GM06990 (cell line): ENCODE measurements around the gene ACTRT2.

ENCODE experiments used
- DNase-seq: peaks from one replicate; pipeline ENCODE4 v3.0.0-alpha.2; 2011; ENCODE audit not compliant: insufficient read length; ENCODE audit errors: extremely low read depth
- H3K27me3 ChIP-seq: replicated peaks from 2 replicates; pipeline ENCODE4 v1.6.0; 2011; ENCODE audit warnings: low read length; ENCODE audit not compliant: control insufficient read depth, insufficient read depth
- H3K36me3 ChIP-seq: 2 replicates; pipeline ENCODE4 v1.5.1; 2011; ENCODE audit warnings: low read length; ENCODE audit not compliant: control insufficient read depth, insufficient read depth
- H3K4me3 ChIP-seq: replicated peaks from 2 replicates; pipeline ENCODE4 v1.5.1; 2011; ENCODE audit warnings: low read depth, mild to moderate bottlenecking, control low read depth, low read length
- CTCF ChIP-seq: IDR thresholded peaks from 2 replicates; pipeline ENCODE4 v1.5.1; 2011; ENCODE audit warnings: low read length, control low read depth, mild to moderate bottlenecking, inconsistent platforms; ENCODE audit not compliant: insufficient read depth, poor library complexity, severe bottlenecking

ACTRT2 gene

GRCh38 chr1:2999138-2999537 lies 22.1 kb upstream of the ACTRT2 start:
- Histone ChIP-seq H3K27me3 (no peaks in the 10 kb centered on the region), H3K36me3 (no peaks in the 10 kb centered on the region), H3K4me3 (no peak overlapping the region)
- DNase-seq = no peak
- TF ChIP-seq CTCF = no peak

GRCh38 chr1:2999571-2999970 lies 21.7 kb upstream of the ACTRT2 start:
- Histone ChIP-seq H3K27me3 (no peaks in the 10 kb centered on the region), H3K36me3 (no peaks in the 10 kb centered on the region), H3K4me3 (no peak overlapping the region)
- no peak for TF ChIP-seq CTCF
- no peak for DNase-seq

GRCh38 chr1:3000214-3000613 lies 21.1 kb upstream of the ACTRT2 start:
- DNase-seq = no peak
- TF ChIP-seq CTCF = no peak
- Histone ChIP-seq H3K27me3 (no peaks in the 10 kb centered on the region), H3K4me3 (no peak overlapping the region), H3K36me3 (no peaks in the 10 kb centered on the region)

GRCh38 chr1:3000671-3001470 lies 20.4 kb upstream of the ACTRT2 start:
- no peaks in the 10 kb centered on the region for H3K36me3 ChIP-seq
- H3K4me3 ChIP-seq = no peak overlapping the region
- DNase-seq = no peak
- no peak for TF ChIP-seq CTCF
- H3K27me3 ChIP-seq = no peaks in the 10 kb centered on the region

GRCh38 chr1:3001471-3002348 lies 19.6 kb upstream of the ACTRT2 start:
- no peak for DNase-seq
- Histone ChIP-seq H3K36me3 (no peaks in the 10 kb centered on the region), H3K4me3 (no peak overlapping the region), H3K27me3 (no peaks in the 10 kb centered on the region)
- no peak for TF ChIP-seq CTCF
